GM23338 (cell line): ENCODE measurements around the gene TNNC1. TPM values are rescaled to one million over a fixed set of nuclear protein-coding genes. Genes with fewer than 3 reads are reported as not detected.

Experiments
- ATAC-seq: fragments of 200-7000 bp; cut with Tn5 transposase; 3 replicates; pipeline ENCODE4 v1.9.1; 2020
- DNase-seq: peaks from one replicate; pipeline ENCODE4 v3.0.0-alpha.2; 2015; ENCODE audit warnings: low spot score
- H2AFZ ChIP-seq: fragments of 200-600 bp; sonication (generic); 2 replicates; pipeline ENCODE4 v1.8.0; 2016; ENCODE audit warnings: antibody characterized with exemption, mild to moderate bottlenecking, moderate library complexity
- H3F3A ChIP-seq: fragments of 200-600 bp; sonication (generic); replicated peaks from 2 replicates; pipeline ENCODE4 v1.8.0; 2017; ENCODE audit warnings: antibody characterized with exemption, mixed run types, low read depth
- H3K27ac ChIP-seq: fragments of 200-600 bp; sonication (generic); 2 replicates; pipeline ENCODE4 v1.6.1; 2016; ENCODE audit warnings: low read depth
- H3K27me3 ChIP-seq: fragments of 200-600 bp; sonication (generic); 2 replicates; pipeline ENCODE4 v1.8.0; 2016; ENCODE audit warnings: mild to moderate bottlenecking, mixed run types, moderate library complexity; ENCODE audit not compliant: insufficient read depth
- H3K36me3 ChIP-seq: fragments of 200-600 bp; sonication (generic); 2 replicates; pipeline ENCODE4 v1.8.0; 2016; ENCODE audit warnings: mild to moderate bottlenecking; ENCODE audit not compliant: insufficient read depth
- H3K4me1 ChIP-seq: fragments of 200-600 bp; sonication (generic); 2 replicates; pipeline ENCODE4 v1.8.0; 2016; ENCODE audit warnings: mild to moderate bottlenecking, moderate library complexity; ENCODE audit not compliant: insufficient read depth
- H3K4me2 ChIP-seq: fragments of 200-600 bp; sonication (generic); 2 replicates; pipeline ENCODE4 v1.7.1; 2017; ENCODE audit warnings: mixed run types
- H3K4me3 ChIP-seq: fragments of 200-600 bp; sonication (generic); 2 replicates; pipeline ENCODE4 v1.6.1; 2016; ENCODE audit warnings: mixed run types
- H3K79me2 ChIP-seq: fragments of 200-600 bp; sonication (generic); replicated peaks from 2 replicates; pipeline ENCODE4 v1.8.0; 2017; ENCODE audit warnings: mild to moderate bottlenecking; ENCODE audit not compliant: insufficient read depth
- H3K9me2 ChIP-seq: fragments of 200-600 bp; sonication (generic); 2 replicates; pipeline ENCODE4 v1.8.0; 2017; ENCODE audit not compliant: insufficient read depth
- H4K20me1 ChIP-seq: fragments of 200-600 bp; sonication (generic); replicated peaks from 2 replicates; pipeline ENCODE4 v1.8.0; 2017; ENCODE audit warnings: mild to moderate bottlenecking; ENCODE audit not compliant: insufficient read depth
- H3K27ac Mint-ChIP-seq: 2 replicates; pipeline ENCODE4 v1.8.0; 2020; ENCODE audit warnings: inconsistent platforms, mild to moderate bottlenecking, moderate library complexity, mixed read lengths
- H3K27me3 Mint-ChIP-seq: 3 replicates; pipeline ENCODE4 v1.8.0; 2022; ENCODE audit warnings: low read depth, mild to moderate bottlenecking, moderate library complexity, mixed read lengths, inconsistent platforms; ENCODE audit not compliant: insufficient read depth, poor library complexity
- H3K36me3 Mint-ChIP-seq: 3 replicates; pipeline ENCODE4 v1.8.0; 2021; ENCODE audit warnings: low read depth, mild to moderate bottlenecking, inconsistent platforms, moderate library complexity, mixed read lengths
- H3K4me1 Mint-ChIP-seq: 3 replicates; pipeline ENCODE4 v1.8.0; 2020; ENCODE audit warnings: mild to moderate bottlenecking, inconsistent platforms, mixed read lengths
- H3K4me3 Mint-ChIP-seq: 3 replicates; pipeline ENCODE4 v1.8.0; 2021; ENCODE audit warnings: moderate library complexity, mild to moderate bottlenecking, inconsistent platforms, mixed read lengths
- H3K9me3 Mint-ChIP-seq: 3 replicates; pipeline ENCODE4 v1.8.0; 2020; ENCODE audit warnings: moderate library complexity, mild to moderate bottlenecking, inconsistent platforms, mixed read lengths
- CREB1 ChIP-seq: fragments of 250-450 bp; sonication (Bioruptor Pico); IDR thresholded peaks from 2 replicates; pipeline ENCODE4 v1.5.0; 2020; ENCODE audit warnings: low read depth, mild to moderate bottlenecking, moderate library complexity
- CTCF ChIP-seq, 2 experiments: fragments of 200-600 bp in 1 of 2; sonication (generic) in 1 of 2; conservative IDR thresholded peaks; 2 replicates each; pipeline versions ENCODE4 v1.5.1 to v1.6.1; 2016 to 2017; ENCODE audit warnings: antibody characterized with exemption in 2 of 2, low read depth in 2 of 2, mild to moderate bottlenecking in 2 of 2, moderate library complexity in 1 of 2
- EZH2 ChIP-seq: fragments of 200-600 bp; sonication (generic); IDR thresholded peaks from one replicate; pipeline ENCODE4 v1.8.0; 2017; ENCODE audit warnings: antibody characterized with exemption, mild to moderate bottlenecking, low read depth; ENCODE audit not compliant: unreplicated experiment
- EZH2phosphoT487 ChIP-seq: fragments of 200-600 bp; sonication (generic); IDR thresholded peaks from one replicate; pipeline ENCODE4 v1.8.1; 2018; ENCODE audit warnings: antibody characterized with exemption; ENCODE audit not compliant: unreplicated experiment
- JUNB ChIP-seq: IDR thresholded peaks from one replicate; pipeline ENCODE4 v1.6.1; 2016; ENCODE audit warnings: antibody characterized with exemption; ENCODE audit not compliant: unreplicated experiment
- POLR2AphosphoS5 ChIP-seq: IDR thresholded peaks from 2 replicates; pipeline ENCODE4 v1.6.1; 2016; ENCODE audit warnings: antibody characterized with exemption, low read depth
- STAT1 ChIP-seq: IDR thresholded peaks from one replicate; pipeline ENCODE4 v1.6.1; 2016; ENCODE audit warnings: antibody characterized with exemption; ENCODE audit not compliant: unreplicated experiment
- ZNF331 ChIP-seq: fragments of 250-450 bp; sonication (Bioruptor Pico); IDR thresholded peaks from 2 replicates; pipeline ENCODE4 v1.5.0; 2020; ENCODE audit warnings: low read depth, mild to moderate bottlenecking, moderate library complexity
- polyA plus RNA-seq: library from polyadenylated mRNA; unstranded; fragments of >200 nt; fragmentation: Nextera tagmentation; extraction: Ambion mirVana; gene quantifications from 2 replicates; pipeline ENCODE4 v1.2.1, GENCODE V29; 2016
- total RNA-seq: library from RNA; depleted of rRNA; stranded (reverse); fragments of >200 nt; shearing (Covaris generic); gene quantifications from 2 replicates; pipeline ENCODE4 v1.2.3, GENCODE V29; 2014
- TF ChIP-seq, protein P1 (sequence below): IDR thresholded peaks from 2 replicates; pipeline ENCODE4 v1.6.1; 2016; ENCODE audit warnings: antibody characterized with exemption
- TF ChIP-seq, protein P2 (sequence below): IDR thresholded peaks from one replicate; pipeline ENCODE4 v1.6.1; 2018; ENCODE audit warnings: antibody characterized with exemption; ENCODE audit not compliant: unreplicated experiment

Gene TNNC1
- total and polyA plus RNA-seq, 2 experiments from 2014 or later = 6.5 to 6.9 TPM

DNA sequence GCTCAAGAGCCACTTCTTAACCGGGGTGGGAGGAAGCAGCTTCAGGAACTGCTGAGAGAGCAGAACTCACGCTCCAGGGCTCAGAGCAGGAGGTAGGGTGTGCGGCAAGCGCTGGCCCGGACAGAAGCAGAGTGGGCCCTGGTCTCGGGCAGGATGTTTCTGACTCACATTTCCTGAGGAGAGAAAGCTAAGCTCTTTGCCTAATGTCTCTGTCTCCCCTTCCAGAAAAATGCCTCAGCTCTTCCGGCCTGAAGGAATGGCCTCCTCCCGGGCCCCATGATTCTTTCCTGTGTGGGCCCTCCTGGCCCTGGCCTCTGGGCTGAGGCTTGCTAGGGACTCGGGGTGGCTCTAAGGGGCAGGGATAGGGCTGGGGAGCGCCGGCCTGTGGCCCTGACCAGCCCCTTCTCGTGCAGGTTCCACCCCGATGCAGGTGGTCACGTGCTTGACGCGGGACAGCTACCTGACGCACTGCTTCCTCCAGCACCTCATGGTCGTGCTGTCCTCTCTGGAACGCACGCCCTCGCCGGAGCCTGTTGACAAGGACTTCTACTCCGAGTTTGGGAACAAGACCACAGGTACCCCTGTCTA, 37.2 kb upstream of the TNNC1 start (continued):
- TF ChIP-seq CTCF (conservative IDR thresholded peaks at IDR 0.05; ENCODE audit: low read depth in 2 of 2) (no peak), STAT1 (no peak)
- TF ChIP-seq, protein P1, sequence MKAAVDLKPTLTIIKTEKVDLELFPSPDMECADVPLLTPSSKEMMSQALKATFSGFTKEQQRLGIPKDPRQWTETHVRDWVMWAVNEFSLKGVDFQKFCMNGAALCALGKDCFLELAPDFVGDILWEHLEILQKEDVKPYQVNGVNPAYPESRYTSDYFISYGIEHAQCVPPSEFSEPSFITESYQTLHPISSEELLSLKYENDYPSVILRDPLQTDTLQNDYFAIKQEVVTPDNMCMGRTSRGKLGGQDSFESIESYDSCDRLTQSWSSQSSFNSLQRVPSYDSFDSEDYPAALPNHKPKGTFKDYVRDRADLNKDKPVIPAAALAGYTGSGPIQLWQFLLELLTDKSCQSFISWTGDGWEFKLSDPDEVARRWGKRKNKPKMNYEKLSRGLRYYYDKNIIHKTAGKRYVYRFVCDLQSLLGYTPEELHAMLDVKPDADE = no peak
- TF ChIP-seq, protein P2, sequence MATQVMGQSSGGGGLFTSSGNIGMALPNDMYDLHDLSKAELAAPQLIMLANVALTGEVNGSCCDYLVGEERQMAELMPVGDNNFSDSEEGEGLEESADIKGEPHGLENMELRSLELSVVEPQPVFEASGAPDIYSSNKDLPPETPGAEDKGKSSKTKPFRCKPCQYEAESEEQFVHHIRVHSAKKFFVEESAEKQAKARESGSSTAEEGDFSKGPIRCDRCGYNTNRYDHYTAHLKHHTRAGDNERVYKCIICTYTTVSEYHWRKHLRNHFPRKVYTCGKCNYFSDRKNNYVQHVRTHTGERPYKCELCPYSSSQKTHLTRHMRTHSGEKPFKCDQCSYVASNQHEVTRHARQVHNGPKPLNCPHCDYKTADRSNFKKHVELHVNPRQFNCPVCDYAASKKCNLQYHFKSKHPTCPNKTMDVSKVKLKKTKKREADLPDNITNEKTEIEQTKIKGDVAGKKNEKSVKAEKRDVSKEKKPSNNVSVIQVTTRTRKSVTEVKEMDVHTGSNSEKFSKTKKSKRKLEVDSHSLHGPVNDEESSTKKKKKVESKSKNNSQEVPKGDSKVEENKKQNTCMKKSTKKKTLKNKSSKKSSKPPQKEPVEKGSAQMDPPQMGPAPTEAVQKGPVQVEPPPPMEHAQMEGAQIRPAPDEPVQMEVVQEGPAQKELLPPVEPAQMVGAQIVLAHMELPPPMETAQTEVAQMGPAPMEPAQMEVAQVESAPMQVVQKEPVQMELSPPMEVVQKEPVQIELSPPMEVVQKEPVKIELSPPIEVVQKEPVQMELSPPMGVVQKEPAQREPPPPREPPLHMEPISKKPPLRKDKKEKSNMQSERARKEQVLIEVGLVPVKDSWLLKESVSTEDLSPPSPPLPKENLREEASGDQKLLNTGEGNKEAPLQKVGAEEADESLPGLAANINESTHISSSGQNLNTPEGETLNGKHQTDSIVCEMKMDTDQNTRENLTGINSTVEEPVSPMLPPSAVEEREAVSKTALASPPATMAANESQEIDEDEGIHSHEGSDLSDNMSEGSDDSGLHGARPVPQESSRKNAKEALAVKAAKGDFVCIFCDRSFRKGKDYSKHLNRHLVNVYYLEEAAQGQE = no peak

- H3K79me2 ChIP-seq = no peaks in the 10 kb centered on the region
- no peaks in the 10 kb centered on the region for H4K20me1 ChIP-seq
- no peak overlapping the region for H3K27ac ChIP-seq
- no peak overlapping the region for H3K4me3 ChIP-seq
- DNase-seq = no peak
- H3F3A ChIP-seq = no peaks in the 10 kb centered on the region
- 0 out of 2 replicates have a peak, but pooled peaks cover 4% of the 10 kb centered on the region for H3K36me3 ChIP-seq
- no peak overlapping the region for H3K27ac Mint-ChIP-seq
- peaks cover 48% of the 10 kb centered on the region for H3K36me3 Mint-ChIP-seq
- H3K4me3 Mint-ChIP-seq = no peak overlapping the region
- no peaks in the 10 kb centered on the region for H3K4me1 ChIP-seq
- no peaks in the 10 kb centered on the region for H3K27me3 ChIP-seq
- no peak overlapping the region for H3K4me2 ChIP-seq
- ATAC-seq = no peak
- H3K27me3 Mint-ChIP-seq = peaks cover 16% of the 10 kb centered on the region
- H3K9me2 ChIP-seq = no peaks in the 10 kb centered on the region
- H3K9me3 Mint-ChIP-seq = no peaks in the 10 kb centered on the region
- H2AFZ ChIP-seq = no peak overlapping the region
- peaks cover 8% of the 10 kb centered on the region; the same call in 2 of the 3 replicates for H3K4me1 Mint-ChIP-seq
- no peak for TF ChIP-seq CREB1 (CRISPR knock-in tag)
- no peak for TF ChIP-seq JUNB
- TF ChIP-seq EZH2phosphoT487 = no peak
- TF ChIP-seq, protein P2 = no peak
- TF ChIP-seq POLR2AphosphoS5 = no peak
- TF ChIP-seq, protein P1 = no peak
- no peak for TF ChIP-seq EZH2
- TF ChIP-seq ZNF331 (CRISPR knock-in tag) = no peak
- TF ChIP-seq STAT1 = no peak
Observed at GRCh38 chr3:52490035-52490938, 36.4 kb upstream of the TNNC1 start.
